Skeletal muscle tissue (tissue), 4 donors: ENCODE results near the gene C5. TPM values are rescaled to one million over a fixed set of nuclear protein-coding genes. Genes with fewer than 3 reads are reported as not detected.

Experiments
- H3K27ac ChIP-seq: one replicate; pipeline ENCODE4 v1.7.0; 2013; ENCODE audit warnings: mild to moderate bottlenecking, low read depth, low read length, inconsistent platforms
- H3K27me3 ChIP-seq, 3 donors: one replicate each; pipeline ENCODE4 v1.7.0; 2013; ENCODE audit warnings: low read length in 3 of 3; ENCODE audit not compliant: control insufficient read depth in 3 of 3, insufficient read depth in 3 of 3
- H3K36me3 ChIP-seq, 3 donors: one replicate each; pipeline ENCODE4 v1.7.0; 2013; ENCODE audit warnings: low read length in 3 of 3; ENCODE audit not compliant: control insufficient read depth in 3 of 3, insufficient read depth in 3 of 3
- H3K4me1 ChIP-seq, 3 donors: one replicate each; pipeline ENCODE4 v1.7.0; 2013; ENCODE audit warnings: low read length in 3 of 3, mild to moderate bottlenecking in 3 of 3; ENCODE audit not compliant: control insufficient read depth in 3 of 3, insufficient read depth in 3 of 3
- H3K4me3 ChIP-seq, 3 donors: one replicate each; pipeline ENCODE4 v1.7.0; 2013; ENCODE audit warnings: low read length in 3 of 3
- H3K9ac ChIP-seq, 3 donors: one replicate each; pipeline ENCODE4 v1.7.0; 2013; ENCODE audit warnings: low read length in 3 of 3, mild to moderate bottlenecking in 3 of 3, moderate library complexity in 2 of 3, low read depth in 1 of 3
- H3K9me3 ChIP-seq, 3 donors: one replicate each; pipeline ENCODE4 v1.7.0; 2013; ENCODE audit warnings: low read length in 3 of 3; ENCODE audit not compliant: control insufficient read depth in 3 of 3
- total RNA-seq: library from RNA; depleted of rRNA; stranded (reverse); fragments of >200 nt; gene quantifications from one replicate; pipeline ENCODE4 v1.2.3, GENCODE V29; 2014
- donor health status: Osteomylitis.

Gene C5
- total RNA-seq, 1 donor from 2014 or later, result 9.9 TPM

GRCh38 chr9:120921661-120922181, 128.4 kb downstream of the C5 start:
- Histone ChIP-seq H3K27me3 (no peaks in the 10 kb centered on the region), H3K36me3 (peaks cover 0 to 2% (median 2%) of the 10 kb centered on the region in 3 donors), H3K9me3 (no peaks in the 10 kb centered on the region), H3K4me1 (peaks cover 19 to 26% (median 25%) of the 10 kb centered on the region in 3 donors), H3K27ac (no peak overlapping the region), H3K9ac (peak overlapping the region in 1 of 3 donors; percentile 3), H3K4me3 (no peak overlapping the region)

DNA sequence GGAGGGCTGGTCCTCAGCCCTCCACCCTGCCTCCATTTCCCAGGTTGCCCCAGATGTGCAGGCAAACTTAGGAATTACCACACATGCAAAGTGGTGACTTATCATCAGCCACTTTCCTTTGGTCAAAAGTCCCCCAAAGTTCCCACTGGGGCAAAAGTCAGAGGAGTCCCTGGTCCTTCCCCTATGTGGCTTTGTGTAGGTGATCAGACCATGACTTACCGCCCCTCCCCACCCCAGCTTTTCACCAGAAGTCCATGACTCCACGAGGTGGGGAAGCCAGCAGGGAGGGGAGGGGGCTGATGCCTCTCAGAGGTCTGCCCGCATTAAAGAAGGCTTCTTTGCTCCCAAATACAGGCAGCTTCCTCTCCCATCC, 129.3 kb downstream of the C5 start:
- Histone ChIP-seq H3K27ac (peak overlapping the region; percentile 25), H3K4me3 (no peak overlapping the region), H3K4me1 (peaks cover 21 to 29% (median 28%) of the 10 kb centered on the region in 3 donors), H3K36me3 (peaks cover 0 to 2% (median 2%) of the 10 kb centered on the region in 3 donors), H3K9me3 (no peaks in the 10 kb centered on the region), H3K27me3 (no peaks in the 10 kb centered on the region), H3K9ac (peak overlapping the region in 1 of 3 donors; percentile 40)

DNA sequence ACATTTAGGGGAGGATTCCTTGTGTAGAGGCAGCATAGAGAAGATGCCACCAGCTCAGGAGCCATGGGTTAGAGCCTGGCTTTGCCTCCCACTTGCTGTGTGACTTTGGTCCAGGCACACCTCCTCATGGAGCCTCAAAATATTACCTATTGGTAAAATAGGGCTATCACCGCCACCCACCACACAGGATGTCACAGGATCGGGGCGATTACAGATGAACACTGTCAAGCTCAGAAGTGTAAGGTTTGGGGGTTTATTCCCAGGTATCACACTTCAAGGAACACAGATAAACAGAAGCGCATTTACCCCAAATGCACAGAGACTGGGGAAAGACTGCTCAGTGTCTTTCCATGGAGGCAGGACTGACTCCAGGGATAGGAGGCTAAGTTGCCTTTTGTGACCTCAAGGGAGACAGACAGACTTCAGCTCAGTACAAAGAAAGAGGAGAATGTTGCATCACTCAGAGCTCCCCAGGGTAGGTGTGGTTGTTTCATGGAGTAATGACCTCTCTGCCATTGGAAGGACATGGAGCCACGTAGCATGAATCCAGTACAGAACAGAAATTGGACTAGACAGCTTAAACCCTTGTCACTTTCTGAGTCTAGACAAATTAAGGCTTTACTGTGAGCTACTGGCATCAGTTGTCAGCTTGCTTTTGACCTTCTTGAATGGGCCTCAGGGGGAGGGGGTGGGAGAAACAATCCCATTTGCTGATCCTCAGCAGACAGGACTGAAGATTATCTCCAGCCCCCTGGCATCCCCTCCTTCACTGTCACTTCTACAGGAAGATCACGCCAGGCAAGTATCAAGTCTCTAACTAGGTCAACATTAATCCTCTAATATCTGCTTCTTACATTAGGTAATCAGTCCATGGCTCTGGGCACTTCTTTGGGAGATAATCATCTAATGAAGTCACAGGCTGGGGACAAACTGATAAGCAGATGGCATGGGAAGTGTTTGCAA, 130.0 kb downstream of the C5 start:
- Histone ChIP-seq H3K9ac (peak overlapping the region in 1 of 3 donors; percentile 40), H3K4me3 (no peak overlapping the region), H3K27me3 (no peaks in the 10 kb centered on the region), H3K27ac (peak overlapping the region; percentile 54), H3K4me1 (peaks cover 21 to 29% (median 28%) of the 10 kb centered on the region in 3 donors), H3K9me3 (no peaks in the 10 kb centered on the region), H3K36me3 (peaks cover 0 to 2% (median 2%) of the 10 kb centered on the region in 3 donors)

DNA sequence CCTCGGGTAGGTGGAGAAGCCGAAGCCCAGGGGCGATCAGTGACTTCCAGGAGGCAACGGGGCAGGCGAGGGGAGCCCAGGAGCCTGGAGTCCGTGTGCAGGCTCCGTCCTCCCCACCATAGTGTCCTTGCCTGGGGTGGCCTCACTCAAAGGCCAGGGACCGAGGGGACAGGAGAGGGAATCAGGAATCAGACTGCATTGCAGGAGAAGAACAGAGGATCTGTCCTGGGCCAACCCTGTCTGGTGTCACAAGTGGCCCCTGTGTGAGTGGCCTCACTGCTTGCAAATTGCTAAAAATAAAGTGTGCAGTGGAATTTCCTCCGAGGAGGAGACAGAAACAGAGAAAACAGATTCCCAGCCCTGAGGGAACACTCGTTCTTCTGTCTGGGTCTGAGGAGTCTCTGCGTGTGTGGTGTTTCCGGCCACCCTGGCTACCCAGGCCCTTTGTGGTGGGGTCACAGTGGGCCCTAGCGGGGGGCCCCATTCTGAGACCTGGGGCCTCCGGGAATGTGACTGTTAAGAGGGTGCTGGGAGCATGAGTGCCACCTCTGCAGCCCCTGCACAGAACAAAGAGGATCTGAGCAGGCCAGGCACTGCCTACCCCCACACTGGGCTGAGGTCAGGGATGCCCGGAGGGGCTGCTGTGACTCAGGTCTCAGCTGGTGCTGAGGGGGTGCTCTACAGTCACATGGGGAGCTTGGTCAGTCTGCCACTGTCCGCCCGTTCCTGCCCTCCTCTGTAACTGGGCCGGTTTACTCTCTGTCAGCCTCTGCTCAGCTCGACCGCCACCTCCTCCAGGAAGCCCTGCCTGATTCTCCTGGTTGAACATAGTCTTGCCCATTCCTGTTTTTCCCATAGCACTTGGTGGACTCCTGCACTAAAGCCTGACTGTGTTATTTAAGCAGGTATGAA, 130.9 kb downstream of the C5 start:
- H3K36me3 ChIP-seq, result peaks cover 0 to 2% (median 2%) of the 10 kb centered on the region in 3 donors
- peak overlapping the region; percentile 54 for H3K27ac ChIP-seq
- no peaks in the 10 kb centered on the region for H3K9me3 ChIP-seq
- H3K9ac ChIP-seq, result no peak overlapping the region
- no peak overlapping the region for H3K4me3 ChIP-seq
- no peaks in the 10 kb centered on the region for H3K27me3 ChIP-seq
- H3K4me1 ChIP-seq, result peaks cover 21 to 29% (median 28%) of the 10 kb centered on the region in 3 donors

GRCh38 chr9:120917929-120918762, 131.9 kb downstream of the C5 start:
- Histone ChIP-seq H3K4me1 (peaks cover 21 to 29% (median 28%) of the 10 kb centered on the region in 3 donors), H3K27ac (no peak overlapping the region), H3K36me3 (peaks cover 0 to 3% (median 2%) of the 10 kb centered on the region in 3 donors), H3K9me3 (no peaks in the 10 kb centered on the region), H3K9ac (no peak overlapping the region), H3K4me3 (no peak overlapping the region), H3K27me3 (no peaks in the 10 kb centered on the region)

DNA sequence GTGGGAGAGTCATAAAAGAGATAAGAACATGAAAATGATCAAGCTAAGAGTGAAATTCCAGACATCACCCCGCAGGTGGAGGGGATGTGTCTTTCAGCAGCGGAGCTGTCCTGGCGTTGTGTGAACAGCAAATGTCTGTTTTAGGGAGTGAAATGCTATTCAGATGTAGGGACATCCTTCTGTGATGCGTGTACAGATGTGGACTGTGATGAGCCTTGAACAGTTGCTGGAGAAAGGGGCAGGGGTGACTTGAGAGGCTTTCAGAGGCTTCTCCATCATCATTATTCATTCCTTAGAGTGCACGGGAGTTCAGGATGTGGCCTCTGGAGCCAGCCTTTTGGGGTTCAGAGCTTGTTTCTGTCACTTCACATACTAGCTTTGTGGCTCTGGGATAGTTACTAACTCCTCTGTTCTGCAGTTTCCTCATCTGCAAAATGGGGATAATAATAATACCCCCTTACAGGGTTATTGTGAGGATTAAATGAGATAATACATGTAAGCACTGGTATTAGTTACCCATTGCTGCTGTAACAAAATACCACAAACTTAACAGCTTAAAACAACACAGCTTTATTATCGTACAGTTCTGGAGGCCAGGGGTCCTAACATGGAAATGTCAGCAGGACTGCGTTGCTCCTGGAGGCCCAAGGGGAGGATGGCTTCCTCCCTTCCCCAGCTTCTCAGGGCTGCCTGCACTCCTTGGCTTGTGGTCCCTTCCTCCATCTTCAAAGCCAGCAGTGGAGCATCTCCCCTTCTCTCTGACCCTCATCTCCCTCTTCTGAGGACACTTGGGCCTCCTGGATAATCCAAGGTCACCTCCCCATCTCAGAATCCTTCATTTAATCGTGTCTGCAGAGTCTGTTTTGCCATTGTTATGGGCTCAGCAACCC, 132.8 kb downstream of the C5 start:
- Histone ChIP-seq H3K4me3 (no peak overlapping the region), H3K9ac (no peak overlapping the region), H3K4me1 (peaks cover 21 to 29% (median 28%) of the 10 kb centered on the region in 3 donors), H3K9me3 (no peaks in the 10 kb centered on the region), H3K27me3 (no peaks in the 10 kb centered on the region), H3K27ac (no peak overlapping the region), H3K36me3 (peaks cover 0 to 8% (median 4%) of the 10 kb centered on the region in 3 donors)

DNA sequence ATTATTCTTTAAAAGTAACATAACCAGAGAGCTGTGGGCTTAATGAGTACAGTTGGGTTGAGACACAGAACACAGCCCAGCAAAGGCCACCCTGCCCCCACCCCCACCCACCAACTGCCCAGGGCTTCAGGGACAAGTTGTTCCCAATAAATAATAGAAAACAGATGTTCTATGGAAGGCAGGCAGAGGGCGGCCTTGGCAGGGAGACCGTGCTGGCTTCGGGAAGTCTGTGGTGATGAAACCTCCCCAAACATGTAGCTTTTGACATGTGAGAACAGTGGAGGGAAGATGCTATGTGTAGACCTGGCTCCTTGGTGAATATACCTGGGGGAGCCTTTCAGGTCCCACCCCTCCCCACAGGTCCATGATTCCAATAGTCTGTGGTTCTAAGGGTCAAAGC, 133.5 kb downstream of the C5 start:
- Histone ChIP-seq H3K27me3 (no peaks in the 10 kb centered on the region), H3K9me3 (no peaks in the 10 kb centered on the region), H3K4me3 (no peak overlapping the region), H3K9ac (no peak overlapping the region), H3K4me1 (peaks cover 21 to 29% (median 28%) of the 10 kb centered on the region in 3 donors), H3K27ac (no peak overlapping the region), H3K36me3 (peaks cover 0 to 8% (median 2%) of the 10 kb centered on the region in 3 donors)

- Histone ChIP-seq H3K27ac (no peak overlapping the region), H3K9me3 (no peaks in the 10 kb centered on the region), H3K4me1 (peaks cover 21 to 29% (median 28%) of the 10 kb centered on the region in 3 donors), H3K9ac (no peak overlapping the region), H3K27me3 (no peaks in the 10 kb centered on the region), H3K36me3 (peaks cover 0 to 12% (median 5%) of the 10 kb centered on the region in 3 donors), H3K4me3 (no peak overlapping the region)
Observed at GRCh38 chr9:120915854-120916470, 134.1 kb downstream of the C5 start.
